HCEC 1CT (cell line): ENCODE results near the gene UBE2E2.

Source experiments
- DNase-seq: peaks from one replicate; pipeline ENCODE4 v3.0.0-alpha.2; 2017

UBE2E2 gene

GRCh38 chr3:23396746-23397145 lies 193.6 kb downstream of the UBE2E2 start:
- peak; percentile 2 for DNase-seq

- DNase-seq: no peak
Measured at GRCh38 chr3:23399221-23399620, 196.1 kb downstream of the UBE2E2 start.

GRCh38 chr3:23402728-23403492 lies 199.8 kb downstream of the UBE2E2 start:
- no peak for DNase-seq

GRCh38 chr3:23404246-23404645 lies 201.1 kb downstream of the UBE2E2 start:
- no peak for DNase-seq

- no peak for DNase-seq
Measured at GRCh38 chr3:23405081-23405480, 202.0 kb downstream of the UBE2E2 start.

- DNase-seq: no peak
Measured at GRCh38 chr3:23406601-23407000, 203.5 kb downstream of the UBE2E2 start.

- no peak for DNase-seq
Measured at GRCh38 chr3:23418026-23418425, 214.9 kb downstream of the UBE2E2 start.

- peak; percentile 11 for DNase-seq
Measured at GRCh38 chr3:23421811-23422516, 218.8 kb downstream of the UBE2E2 start.

GRCh38 chr3:23422517-23422851 lies 219.4 kb downstream of the UBE2E2 start:
- DNase-seq: no peak

GRCh38 chr3:23425410-23425809 lies 222.3 kb downstream of the UBE2E2 start:
- no peak for DNase-seq

GRCh38 chr3:23430781-23431398 lies 227.8 kb downstream of the UBE2E2 start:
- peak; percentile 46 for DNase-seq

GRCh38 chr3:23431764-23432163 lies 228.6 kb downstream of the UBE2E2 start:
- peak; percentile 54 for DNase-seq

- no peak for DNase-seq
Measured at GRCh38 chr3:23435318-23435717, 232.2 kb downstream of the UBE2E2 start.

- no peak for DNase-seq
Measured at GRCh38 chr3:23435904-23436303, 232.8 kb downstream of the UBE2E2 start.

- no peak for DNase-seq
Measured at GRCh38 chr3:23437484-23438145, 234.5 kb downstream of the UBE2E2 start.

- no peak for DNase-seq
Measured at GRCh38 chr3:23438657-23439056, 235.5 kb downstream of the UBE2E2 start.

- no peak for DNase-seq
Measured at GRCh38 chr3:23439080-23439479, 236.0 kb downstream of the UBE2E2 start.

GRCh38 chr3:23440416-23441294 lies 237.5 kb downstream of the UBE2E2 start:
- DNase-seq: no peak

- peak; percentile 41 for DNase-seq
Measured at GRCh38 chr3:23442598-23443383, 239.7 kb downstream of the UBE2E2 start.

GRCh38 chr3:23444386-23444785 lies 241.3 kb downstream of the UBE2E2 start:
- DNase-seq: no peak

GRCh38 chr3:23446301-23446700 lies 243.2 kb downstream of the UBE2E2 start:
- no peak for DNase-seq
